AG20443 (cell line): Measurements from ENCODE around the gene F10.

Experiments used
- DNase-seq: peaks from one replicate; pipeline ENCODE4 v3.0.0; 2012; ENCODE audit warnings: low spot score, mixed read lengths

F10 gene

DNA sequence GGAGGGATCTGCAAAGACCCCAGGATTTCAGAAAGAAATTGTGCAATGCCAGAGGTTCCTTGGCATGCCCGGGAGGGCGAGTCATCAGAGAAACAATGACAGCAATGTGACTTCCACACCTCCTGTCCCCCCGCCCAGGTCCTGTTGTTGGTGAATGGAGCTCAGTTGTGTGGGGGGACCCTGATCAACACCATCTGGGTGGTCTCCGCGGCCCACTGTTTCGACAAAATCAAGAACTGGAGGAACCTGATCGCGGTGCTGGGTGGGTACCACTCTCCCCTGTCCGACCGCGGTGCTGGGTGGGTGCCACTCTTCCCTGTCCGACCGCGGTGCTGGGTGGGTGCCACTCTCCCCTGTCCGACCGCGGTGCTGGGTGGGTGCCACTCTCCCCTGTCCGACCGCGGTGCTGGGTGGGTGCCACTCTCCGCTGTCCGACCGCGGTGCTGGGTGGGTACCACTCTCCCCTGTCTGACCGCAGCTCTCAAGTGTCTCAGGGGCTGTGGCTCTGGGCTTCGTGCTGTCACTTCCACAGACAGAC, 5.2 kb upstream of the F10 start:
- DNase-seq = peak; percentile 68

DNA sequence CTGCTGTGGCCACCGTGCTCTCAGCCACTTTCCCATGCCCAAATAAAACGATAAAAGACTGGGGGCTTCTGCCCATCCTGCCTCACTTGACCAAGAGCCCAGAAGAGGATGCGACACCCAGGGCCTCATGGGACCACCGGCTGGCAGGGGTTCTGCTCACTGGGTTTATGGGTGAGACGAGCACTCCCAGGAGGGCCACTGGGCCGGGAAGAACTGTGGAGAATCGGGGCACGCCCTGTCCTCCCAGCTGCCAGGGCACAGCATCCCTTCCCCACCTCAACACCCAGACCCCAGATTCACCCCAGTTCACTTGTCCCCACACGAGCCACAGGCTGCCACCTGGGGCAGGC, 4.7 kb upstream of the F10 start:
- no peak for DNase-seq

DNA sequence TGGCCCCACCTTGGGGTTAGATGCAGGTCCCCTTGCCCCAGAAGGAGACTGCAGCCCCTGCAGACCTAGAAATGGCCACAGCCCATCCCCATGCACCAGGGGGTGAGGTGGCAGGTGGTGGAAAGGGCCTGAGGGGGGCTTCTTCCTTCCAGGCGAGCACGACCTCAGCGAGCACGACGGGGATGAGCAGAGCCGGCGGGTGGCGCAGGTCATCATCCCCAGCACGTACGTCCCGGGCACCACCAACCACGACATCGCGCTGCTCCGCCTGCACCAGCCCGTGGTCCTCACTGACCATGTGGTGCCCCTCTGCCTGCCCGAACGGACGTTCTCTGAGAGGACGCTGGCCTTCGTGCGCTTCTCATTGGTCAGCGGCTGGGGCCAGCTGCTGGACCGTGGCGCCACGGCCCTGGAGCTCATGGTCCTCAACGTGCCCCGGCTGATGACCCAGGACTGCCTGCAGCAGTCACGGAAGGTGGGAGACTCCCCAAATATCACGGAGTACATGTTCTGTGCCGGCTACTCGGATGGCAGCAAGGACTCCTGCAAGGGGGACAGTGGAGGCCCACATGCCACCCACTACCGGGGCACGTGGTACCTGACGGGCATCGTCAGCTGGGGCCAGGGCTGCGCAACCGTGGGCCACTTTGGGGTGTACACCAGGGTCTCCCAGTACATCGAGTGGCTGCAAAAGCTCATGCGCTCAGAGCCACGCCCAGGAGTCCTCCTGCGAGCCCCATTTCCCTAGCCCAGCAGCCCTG, 4.2 kb upstream of the F10 start:
- DNase-seq = no peak

DNA sequence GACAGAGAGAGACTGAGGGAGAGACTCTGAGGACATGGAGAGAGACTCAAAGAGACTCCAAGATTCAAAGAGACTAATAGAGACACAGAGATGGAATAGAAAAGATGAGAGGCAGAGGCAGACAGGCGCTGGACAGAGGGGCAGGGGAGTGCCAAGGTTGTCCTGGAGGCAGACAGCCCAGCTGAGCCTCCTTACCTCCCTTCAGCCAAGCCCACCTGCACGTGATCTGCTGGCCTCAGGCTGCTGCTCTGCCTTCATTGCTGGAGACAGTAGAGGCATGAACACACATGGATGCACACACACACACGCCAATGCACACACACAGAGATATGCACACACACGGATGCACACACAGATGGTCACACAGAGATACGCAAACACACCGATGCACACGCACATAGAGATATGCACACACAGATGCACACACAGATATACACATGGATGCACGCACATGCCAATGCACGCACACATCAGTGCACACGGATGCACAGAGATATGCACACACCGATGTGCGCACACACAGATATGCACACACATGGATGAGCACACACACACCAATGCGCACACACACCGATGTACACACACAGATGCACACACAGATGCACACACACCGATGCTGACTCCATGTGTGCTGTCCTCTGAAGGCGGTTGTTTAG, 3.3 kb upstream of the F10 start:
- no peak for DNase-seq

DNA sequence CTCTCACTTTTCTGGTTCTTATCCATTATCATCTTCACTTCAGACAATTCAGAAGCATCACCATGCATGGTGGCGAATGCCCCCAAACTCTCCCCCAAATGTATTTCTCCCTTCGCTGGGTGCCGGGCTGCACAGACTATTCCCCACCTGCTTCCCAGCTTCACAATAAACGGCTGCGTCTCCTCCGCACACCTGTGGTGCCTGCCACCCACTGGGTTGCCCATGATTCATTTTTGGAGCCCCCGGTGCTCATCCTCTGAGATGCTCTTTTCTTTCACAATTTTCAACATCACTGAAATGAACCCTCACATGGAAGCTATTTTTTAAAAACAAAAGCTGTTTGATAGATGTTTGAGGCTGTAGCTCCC, 2.8 kb upstream of the F10 start:
- no peak for DNase-seq

DNA sequence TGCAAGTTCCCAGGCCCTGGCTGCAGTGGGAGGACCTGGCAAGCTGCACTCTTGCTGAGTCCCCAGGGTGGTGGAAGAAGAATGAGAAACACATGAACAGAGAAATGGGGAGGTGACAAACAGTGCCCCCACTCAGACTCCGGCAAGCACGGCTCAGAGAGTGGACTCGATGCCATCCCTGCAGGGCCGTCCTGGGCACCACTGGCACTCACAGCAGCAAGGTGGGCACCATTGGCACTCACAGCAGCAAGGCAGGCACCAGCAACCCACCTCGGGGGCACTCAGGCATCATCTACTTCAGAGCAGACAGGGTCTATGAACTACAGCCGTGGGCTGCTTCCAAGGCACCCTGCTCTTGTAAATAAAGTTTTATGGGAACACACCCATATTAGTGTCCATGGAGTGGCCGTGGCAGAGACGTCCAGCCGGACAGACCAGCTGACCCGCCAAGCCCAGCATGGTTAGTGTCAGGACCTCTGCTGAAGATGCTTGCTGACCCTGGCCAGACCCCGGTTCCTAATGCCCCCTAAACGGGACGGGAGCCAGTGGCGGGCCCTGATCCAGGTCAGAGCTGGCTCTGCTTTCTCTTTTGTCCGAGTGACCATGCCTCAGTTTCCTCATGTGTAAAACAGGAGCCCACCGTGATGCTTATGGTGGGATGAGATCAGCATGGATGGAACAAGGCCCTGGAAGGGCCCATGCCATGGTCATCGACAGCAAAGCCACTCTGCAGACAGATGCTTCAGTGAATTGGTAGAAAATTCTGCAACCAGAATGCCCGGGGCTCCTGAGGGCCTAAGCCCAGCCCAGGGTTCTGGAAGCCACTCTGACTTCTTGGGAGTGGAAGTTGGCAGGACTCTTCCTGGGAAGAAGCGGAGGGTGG, 2.1 kb upstream of the F10 start:
- DNase-seq = no peak

DNA sequence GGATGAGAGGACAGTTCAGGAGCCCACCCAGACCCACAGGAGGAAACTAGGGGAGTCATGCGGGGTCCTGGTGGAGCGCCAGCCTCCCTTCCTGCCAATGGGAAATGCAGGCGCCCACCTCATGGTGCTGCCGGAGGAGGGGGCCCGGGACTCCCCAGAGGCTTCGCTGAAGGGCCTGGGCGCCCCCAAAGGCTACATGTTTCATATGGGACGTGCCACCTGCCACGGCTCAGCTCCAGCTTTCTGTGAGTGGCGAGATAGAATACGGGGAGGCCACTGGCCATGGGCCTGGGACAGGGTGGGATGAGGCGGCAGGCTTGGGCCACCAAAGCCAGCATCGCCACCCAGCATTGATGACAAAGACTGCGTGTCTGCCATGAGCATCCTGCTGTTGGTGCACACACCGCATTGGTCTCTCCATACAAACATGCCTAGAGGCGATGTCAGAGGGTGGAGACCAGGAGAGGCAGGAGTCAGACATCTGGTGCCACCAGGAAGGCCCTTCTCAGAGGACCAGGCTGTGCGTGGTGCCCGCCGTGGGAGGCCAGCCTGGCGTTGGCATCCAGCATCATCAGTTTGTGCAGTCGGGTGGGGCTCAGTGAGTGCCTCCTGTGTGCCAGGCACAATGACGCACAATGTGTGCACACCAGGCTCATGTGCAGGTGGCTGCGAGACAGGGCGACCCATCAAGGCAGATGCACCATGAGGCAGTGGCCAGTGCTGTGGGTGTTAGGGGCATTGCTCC, 1.2 kb upstream of the F10 start:
- no peak for DNase-seq

DNA sequence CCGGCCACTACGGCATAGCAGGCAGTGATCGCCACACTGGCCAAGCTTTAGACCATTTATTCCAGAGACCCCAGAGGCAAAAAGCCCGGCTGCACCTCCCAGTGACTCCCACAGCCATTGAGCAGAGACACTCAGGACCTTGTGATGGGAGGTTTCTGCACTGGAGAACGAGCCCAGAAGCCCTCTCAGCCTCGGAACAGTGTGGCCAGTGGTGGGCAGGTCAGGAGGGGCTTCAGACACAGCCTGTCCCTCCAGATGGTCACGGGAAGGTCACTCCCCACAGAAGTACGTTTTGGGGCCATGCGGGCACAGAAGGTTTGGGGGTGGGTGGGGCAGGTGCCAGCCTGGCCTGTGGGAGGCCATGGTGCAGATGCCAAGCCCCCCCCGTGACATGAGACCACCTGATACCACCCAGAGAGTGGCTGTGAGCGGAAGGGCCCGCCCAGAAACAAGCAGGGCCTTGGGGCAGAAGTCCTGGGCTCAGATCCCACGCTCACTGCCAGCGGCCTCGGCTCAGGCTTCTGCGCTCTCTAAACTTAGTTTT, 599 bp upstream of the F10 start:
- no peak for DNase-seq

DNA sequence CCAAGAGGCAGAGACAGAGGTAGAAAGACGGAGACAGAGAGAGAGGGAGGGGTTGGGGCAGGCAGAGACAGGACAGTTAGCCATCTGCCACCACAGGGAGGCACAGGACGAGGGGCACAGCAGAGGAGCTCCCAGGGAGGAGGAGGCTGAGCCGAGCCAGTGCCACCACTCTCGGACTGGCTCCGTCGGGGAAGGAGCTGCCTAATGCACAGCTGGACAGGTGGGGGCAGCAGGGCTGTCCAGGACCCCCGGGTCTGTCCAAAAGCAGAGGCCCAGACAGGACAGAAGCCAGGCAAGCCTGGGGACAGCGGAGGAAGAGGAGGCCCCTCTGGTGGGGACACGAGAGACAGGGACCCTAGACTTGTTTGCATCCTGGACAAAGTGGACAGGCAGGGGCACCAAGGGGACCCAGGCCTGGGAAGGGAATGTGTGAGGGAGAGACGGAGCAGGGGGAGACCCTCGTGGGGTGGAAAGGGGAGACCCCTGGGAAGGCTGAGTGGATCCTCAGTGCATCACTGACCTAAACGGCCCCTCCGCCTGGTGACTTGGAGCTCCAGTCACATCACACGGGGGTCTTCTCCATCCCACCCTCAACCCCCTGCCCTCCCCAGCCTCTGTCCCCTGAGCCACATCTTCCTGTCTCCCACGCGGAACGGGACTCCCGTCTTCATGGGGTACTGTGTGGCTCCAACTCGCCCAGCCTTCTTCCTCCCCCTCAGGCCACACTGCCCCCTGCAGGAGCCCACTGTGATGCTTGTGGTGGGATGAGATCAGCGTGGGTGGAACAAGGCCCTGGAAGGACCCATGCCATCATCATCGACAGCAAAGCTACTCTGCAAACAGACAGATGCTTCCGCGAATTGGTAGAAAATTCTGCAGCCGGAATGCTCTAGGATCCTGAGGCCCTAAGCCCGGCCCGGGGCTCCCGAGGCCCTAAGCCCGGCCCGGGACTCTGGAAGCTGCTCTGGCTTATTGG, 915 bp downstream of the F10 start:
- DNase-seq = peak; percentile 64

DNA sequence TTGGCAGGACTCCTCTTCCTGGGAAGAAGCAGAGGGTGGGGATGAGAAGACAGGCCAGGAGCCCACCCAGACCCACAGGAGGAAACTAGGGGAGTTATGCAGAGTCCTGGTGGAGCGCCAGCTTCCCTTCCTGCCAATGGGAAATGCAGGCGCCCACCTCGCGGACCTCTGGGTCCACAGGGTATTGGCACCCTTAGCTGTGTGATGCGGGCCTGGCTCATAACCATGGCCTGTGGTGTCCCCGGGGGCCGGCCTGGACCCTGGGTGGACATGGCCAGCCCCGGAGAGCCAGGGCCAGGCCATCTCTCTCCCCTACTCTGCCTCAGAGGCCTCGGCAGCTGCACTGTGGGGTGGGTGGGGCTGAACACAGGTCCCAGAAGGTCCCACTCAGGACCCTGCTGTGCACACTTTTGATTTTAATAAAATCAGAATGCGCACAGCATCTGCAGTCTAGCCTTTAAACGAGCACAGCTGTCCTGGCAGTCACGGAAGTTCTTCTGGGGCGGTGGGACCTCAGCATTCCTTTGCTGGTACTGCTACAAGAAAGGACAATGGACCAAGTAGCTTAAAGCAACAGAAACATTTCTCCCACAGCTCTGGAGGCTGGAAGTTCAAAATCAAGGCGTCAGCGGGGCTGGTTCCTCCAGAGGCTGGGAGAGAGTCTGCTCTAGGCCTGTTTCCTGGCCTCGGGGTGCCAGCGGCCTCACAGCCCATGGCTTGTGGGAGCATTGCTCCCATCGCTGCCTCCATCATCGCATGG, 1.8 kb downstream of the F10 start:
- no peak for DNase-seq

DNA sequence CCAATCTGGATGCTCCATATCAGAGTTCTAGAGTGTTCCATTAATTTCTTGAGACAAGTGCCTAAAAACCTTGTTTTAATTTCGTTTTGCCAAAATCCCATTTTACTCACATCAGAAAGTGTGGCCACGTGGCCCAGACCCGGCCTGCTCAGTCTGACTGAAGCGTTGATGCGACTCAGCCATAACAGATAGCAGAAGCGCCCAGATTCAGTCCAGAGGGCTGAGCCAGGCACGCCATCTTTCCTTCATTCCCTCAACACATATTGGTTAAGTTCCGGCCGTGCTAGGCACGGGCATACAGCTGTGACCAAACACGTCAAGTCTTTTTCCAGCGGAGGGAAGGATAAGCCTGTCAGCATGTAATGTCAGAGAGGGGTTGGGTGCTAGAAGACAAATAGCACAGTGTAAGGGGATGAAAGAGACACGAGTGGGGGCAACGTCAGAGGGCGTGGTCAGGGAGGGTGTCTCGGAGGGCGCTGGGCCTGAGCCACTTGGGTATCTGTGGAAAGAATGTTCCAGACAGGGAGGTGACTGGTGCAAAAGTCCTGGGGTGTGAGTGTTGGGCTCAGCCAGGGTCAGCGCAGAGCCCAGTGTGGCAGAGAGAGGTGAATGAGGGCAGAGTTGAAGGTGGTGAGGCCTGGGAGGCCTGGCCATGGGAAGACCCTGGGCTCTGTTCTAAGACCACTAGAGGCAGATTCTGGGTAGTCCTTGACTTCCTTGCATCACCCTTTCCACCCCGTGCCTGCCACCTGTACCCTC, 3.1 kb downstream of the F10 start:
- no peak for DNase-seq

DNA sequence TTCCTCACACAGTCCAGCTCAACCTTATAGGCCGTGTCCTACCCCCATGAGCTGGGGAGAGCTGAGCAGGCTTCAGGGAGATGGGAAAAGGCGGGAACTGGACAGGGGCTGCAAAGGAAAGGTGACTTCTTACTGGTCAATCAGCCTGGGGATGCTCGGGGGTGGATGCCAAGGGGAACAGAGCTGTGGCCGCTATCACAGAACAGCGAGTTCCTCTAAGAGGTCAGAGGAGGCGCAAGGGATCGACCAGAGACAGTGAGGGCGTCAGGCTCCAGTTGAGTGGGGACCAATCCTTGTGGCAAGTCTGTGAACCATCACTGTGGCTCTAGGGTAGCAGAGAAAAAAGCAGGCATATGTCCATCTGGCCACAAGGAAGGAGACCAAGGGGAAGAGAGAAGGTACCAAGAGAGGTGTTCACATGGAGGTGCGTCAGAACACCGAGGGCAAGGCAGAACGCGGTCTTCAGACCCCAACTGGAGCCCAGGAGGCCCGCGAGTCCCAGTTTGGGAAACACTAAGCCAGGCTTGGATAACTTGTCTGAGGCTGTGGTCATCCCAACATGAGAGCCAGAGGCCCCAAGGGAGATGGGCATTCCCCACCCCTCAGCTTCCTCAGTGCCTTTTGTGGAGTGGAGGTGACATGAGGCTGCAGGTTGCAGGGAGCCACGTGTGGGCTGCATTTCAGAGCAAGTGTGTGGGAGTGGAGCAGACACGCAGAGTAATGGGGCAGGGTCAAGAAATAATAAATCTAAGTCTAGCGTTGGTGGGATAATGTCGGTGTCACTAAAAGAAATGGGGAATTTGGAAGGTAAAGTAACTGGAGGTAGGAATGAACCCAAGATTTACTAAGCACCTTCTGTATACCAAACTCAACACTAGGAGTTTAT, 3.9 kb downstream of the F10 start:
- no peak for DNase-seq

DNA sequence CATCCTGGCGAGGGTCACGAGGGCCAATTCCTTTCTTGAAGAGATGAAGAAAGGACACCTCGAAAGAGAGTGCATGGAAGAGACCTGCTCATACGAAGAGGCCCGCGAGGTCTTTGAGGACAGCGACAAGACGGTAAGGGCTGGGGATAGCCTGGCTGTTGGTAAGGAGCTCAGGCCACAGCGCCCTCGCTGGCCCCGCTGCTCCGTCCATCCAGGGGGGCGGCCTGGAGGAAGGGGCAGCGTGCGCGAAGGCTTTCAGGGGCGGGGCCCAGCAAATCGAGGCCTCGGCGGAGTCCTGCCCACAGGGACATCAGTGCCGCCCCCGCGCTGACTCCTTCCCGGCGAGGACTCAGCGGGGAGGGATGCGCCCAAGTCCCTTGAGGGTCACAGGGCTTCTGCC, 6.9 kb downstream of the F10 start:
- no peak for DNase-seq

DNA sequence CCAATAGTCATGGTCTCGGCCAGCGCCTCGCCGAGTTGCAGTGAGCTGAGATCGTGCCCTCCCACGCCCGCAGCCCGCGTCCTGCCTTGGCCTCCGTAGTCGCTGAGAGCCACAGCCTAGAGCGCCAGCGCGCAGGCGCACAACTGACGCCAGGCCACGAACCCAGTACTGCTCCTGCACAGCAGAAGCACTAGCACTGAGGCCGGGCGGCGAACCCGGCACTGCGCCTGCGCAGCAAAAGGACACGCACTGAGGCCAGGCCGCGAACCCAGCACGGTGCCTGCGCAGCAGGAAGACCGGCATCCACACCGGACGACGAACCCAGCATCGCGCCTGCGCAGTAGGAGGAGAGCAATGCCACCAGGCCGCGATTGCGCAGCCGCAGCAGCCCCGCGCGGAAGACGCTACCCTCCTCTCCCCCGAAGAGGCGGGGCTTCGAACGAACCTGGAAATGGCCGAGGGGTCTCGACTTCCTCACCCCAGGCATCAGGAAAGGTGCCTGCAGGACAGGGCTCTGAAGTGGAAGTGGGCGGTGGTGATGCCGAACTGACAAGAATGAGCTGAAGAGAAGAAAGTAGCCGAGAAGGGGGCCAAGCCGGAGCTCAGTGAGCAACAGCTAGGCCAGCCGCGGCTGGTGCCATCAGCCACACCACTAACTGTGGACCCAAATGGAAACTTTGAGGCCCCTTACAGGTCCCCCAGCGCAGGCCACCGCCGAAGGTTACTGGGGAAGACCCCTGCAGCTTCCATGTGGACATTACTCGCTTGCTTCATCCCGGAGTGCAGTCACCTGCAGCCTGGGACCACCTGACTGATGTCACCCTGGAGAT, 7.5 kb downstream of the F10 start:
- DNase-seq = no peak

DNA sequence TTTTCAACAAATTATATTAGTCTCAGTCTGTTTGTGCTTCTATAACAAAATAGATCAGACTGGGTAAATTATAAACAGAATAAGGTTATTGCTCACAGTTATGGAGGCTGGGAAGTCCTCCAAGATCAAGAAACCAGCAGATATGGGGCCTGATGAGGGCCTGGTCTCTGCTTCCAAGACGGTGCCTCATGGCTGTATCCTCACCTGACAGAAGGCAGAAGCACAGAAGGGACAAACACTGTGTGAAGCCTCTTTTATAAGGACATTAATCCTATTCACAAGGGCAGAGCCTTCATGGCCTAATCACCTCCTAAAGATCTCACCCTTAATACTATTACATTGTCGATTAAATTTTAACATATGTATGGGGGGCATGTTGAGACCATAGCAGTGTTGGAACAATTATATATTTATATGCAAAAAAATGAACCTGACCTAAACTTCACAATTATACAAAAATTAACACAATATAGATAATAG, 12.7 kb downstream of the F10 start:
- no peak for DNase-seq

DNA sequence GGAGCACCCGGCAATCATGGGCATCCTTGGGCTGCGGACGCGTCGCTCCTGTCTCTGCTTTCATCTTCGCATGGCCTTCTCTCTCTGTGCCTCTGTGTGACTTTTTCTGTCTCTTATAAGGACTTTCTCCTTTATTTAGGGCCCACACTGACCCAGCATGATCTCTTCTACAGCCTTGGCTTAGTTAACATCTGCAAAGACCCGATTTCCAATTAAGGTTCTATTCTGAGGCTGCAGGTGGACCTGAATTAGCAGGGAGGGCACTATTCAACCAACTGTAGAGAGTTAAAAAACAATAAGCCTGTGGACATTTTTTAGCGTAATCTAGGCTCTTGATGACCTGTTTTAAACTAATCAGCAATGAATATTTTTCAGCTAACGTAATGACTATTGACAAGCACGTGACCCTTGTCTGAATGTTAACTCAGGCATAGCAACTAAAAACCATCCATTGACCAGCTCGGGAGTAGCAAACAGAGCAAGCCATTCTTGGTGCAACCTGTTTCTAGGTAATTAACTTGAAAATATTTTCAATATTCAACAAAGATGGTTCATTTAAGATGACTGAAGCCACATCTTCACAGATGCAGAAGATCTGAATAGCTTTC, 15.2 kb downstream of the F10 start:
- DNase-seq = no peak
